ENCODE data around the gene MUC20. TPM values are rescaled to one million over a fixed set of nuclear protein-coding genes. Genes with fewer than 3 reads are reported as not detected.

MUC20 gene, protein sequence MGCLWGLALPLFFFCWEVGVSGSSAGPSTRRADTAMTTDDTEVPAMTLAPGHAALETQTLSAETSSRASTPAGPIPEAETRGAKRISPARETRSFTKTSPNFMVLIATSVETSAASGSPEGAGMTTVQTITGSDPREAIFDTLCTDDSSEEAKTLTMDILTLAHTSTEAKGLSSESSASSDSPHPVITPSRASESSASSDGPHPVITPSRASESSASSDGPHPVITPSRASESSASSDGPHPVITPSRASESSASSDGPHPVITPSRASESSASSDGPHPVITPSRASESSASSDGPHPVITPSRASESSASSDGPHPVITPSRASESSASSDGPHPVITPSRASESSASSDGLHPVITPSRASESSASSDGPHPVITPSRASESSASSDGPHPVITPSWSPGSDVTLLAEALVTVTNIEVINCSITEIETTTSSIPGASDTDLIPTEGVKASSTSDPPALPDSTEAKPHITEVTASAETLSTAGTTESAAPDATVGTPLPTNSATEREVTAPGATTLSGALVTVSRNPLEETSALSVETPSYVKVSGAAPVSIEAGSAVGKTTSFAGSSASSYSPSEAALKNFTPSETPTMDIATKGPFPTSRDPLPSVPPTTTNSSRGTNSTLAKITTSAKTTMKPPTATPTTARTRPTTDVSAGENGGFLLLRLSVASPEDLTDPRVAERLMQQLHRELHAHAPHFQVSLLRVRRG
- 0.28 to 1.0 TPM (median 0.55 TPM) in 5 replicates for total RNA-seq (2022; extraction: Qiagen RNA extraction)

DNA sequence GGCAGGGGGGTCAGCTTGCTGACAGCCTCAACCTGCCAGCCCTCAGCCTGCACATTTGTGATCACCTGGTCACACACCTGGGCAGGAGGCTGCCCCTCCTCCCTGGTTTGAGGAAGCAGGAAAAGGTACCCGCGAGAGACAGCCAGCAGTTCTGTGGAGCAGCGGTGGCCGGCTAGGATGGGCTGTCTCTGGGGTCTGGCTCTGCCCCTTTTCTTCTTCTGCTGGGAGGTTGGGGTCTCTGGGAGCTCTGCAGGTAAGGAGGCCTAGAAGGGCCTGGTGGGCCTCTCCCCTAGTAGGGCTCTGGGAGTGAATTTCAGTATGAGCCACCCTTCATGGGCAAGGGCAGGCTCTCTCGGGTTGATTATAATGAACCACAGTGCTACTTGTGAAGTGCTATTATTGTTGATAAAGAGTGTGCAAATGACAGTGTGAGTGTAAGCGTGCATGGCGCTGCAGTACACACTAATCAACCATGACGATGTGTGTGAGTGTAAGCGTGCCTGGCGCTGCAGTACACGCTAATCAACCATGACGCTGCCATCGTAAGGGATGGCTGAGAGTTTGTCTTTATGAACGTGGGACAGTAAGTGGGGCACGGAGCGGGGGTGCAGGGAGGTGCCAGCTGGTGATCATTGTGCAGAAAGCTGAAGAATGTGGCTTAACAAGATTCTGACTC, at the start of gene MUC20:
Gene MUC20 (plus strand): TSS at position 148 of the 676 bp plus-strand sequence. CDS start 30 bp downstream, at position 178.

Other genes with a start within 250 kb of the MUC20 start
- 14.1 to 19.3 TPM (median 15.7 TPM) in 5 replicates for gene PPP1R2, start 177.7 kb upstream of the MUC20 start, total RNA-seq (2022; extraction: Qiagen RNA extraction)
- gene APOD, start 137.0 kb upstream of the MUC20 start, total RNA-seq (2022; extraction: Qiagen RNA extraction): 0.86 to 1.4 TPM (median 1.2 TPM) in 5 replicates
- 0.02 to 0.08 TPM (median 0.05 TPM) in 4 of 5 replicates, not detected in the other for gene MUC4, start 91.0 kb downstream of the MUC20 start, total RNA-seq (2022; extraction: Qiagen RNA extraction)
- gene TNK2, start 187.6 kb downstream of the MUC20 start, total RNA-seq (2022; extraction: Qiagen RNA extraction): 22.6 to 27.7 TPM (median 23.2 TPM) in 5 replicates